ENCODE results near the gene KNOP1.

Gene KNOP1

GRCh38 chr16:19696961-19697360 lies 21.1 kb downstream of the KNOP1 start:
- Histone ChIP-seq H3K27ac (ENCODE audit: low read depth, low read length) (peak overlapping the region; percentile 74), H3K36me3 (ENCODE audit: insufficient read depth, low read length) (peaks cover 10% of the 10 kb centered on the region; the same call in 1 of the 2 replicates), H2AFZ (ENCODE audit: low read length, unreplicated experiment) (no peak overlapping the region), H3K4me3 (ENCODE audit: low read depth, low read length) (no peak overlapping the region), H3K27me3 (ENCODE audit: insufficient read depth, low read length) (no peaks in the 10 kb centered on the region), H3K4me1 (ENCODE audit: control insufficient read depth, insufficient read depth, low read length, unreplicated experiment) (peaks cover 45% of the 10 kb centered on the region), H3K79me2 (ENCODE audit: control insufficient read depth, insufficient read depth, low read length, unreplicated experiment) (no peaks in the 10 kb centered on the region)

GRCh38 chr16:19696328-19696727 lies 21.7 kb downstream of the KNOP1 start:
- peaks cover 10% of the 10 kb centered on the region; the same call in 1 of the 2 replicates for H3K36me3 ChIP-seq (ENCODE audit: insufficient read depth, low read length)
- peaks cover 44% of the 10 kb centered on the region for H3K4me1 ChIP-seq (ENCODE audit: control insufficient read depth, insufficient read depth, low read length, unreplicated experiment)
- no peaks in the 10 kb centered on the region for H3K79me2 ChIP-seq (ENCODE audit: control insufficient read depth, insufficient read depth, low read length, unreplicated experiment)
- no peak overlapping the region for H3K4me3 ChIP-seq (ENCODE audit: low read depth, low read length)
- H3K27ac ChIP-seq (ENCODE audit: low read depth, low read length), result peak overlapping the region; percentile 74
- no peak overlapping the region for H2AFZ ChIP-seq (ENCODE audit: low read length, unreplicated experiment)
- no peaks in the 10 kb centered on the region for H3K27me3 ChIP-seq (ENCODE audit: insufficient read depth, low read length)

GRCh38 chr16:19694989-19695388 lies 23.0 kb downstream of the KNOP1 start:
- H3K4me3 ChIP-seq (ENCODE audit: low read depth, low read length), result no peak overlapping the region
- H3K4me1 ChIP-seq (ENCODE audit: control insufficient read depth, insufficient read depth, low read length, unreplicated experiment), result peaks cover 30% of the 10 kb centered on the region
- H3K27me3 ChIP-seq (ENCODE audit: insufficient read depth, low read length), result no peaks in the 10 kb centered on the region
- no peak overlapping the region for H2AFZ ChIP-seq (ENCODE audit: low read length, unreplicated experiment)
- no peak overlapping the region for H3K27ac ChIP-seq (ENCODE audit: low read depth, low read length)
- no peaks in the 10 kb centered on the region for H3K79me2 ChIP-seq (ENCODE audit: control insufficient read depth, insufficient read depth, low read length, unreplicated experiment)
- peaks cover 10% of the 10 kb centered on the region; the same call in 1 of the 2 replicates for H3K36me3 ChIP-seq (ENCODE audit: insufficient read depth, low read length)

GRCh38 chr16:19691161-19691711 lies 26.8 kb downstream of the KNOP1 start:
- H3K27me3 ChIP-seq (ENCODE audit: insufficient read depth, low read length), result no peaks in the 10 kb centered on the region
- no peaks in the 10 kb centered on the region for H3K79me2 ChIP-seq (ENCODE audit: control insufficient read depth, insufficient read depth, low read length, unreplicated experiment)
- H3K4me3 ChIP-seq (ENCODE audit: low read depth, low read length), result no peak overlapping the region
- H3K36me3 ChIP-seq (ENCODE audit: insufficient read depth, low read length), result no peaks in the 10 kb centered on the region
- peaks cover 5% of the 10 kb centered on the region for H3K4me1 ChIP-seq (ENCODE audit: control insufficient read depth, insufficient read depth, low read length, unreplicated experiment)
- no peak overlapping the region for H2AFZ ChIP-seq (ENCODE audit: low read length, unreplicated experiment)
- no peak overlapping the region for H3K27ac ChIP-seq (ENCODE audit: low read depth, low read length)

GRCh38 chr16:19690196-19690595 lies 27.8 kb downstream of the KNOP1 start:
- Histone ChIP-seq H3K4me1 (ENCODE audit: control insufficient read depth, insufficient read depth, low read length, unreplicated experiment) (no peaks in the 10 kb centered on the region), H3K27ac (ENCODE audit: low read depth, low read length) (no peak overlapping the region), H3K4me3 (ENCODE audit: low read depth, low read length) (no peak overlapping the region), H3K79me2 (ENCODE audit: control insufficient read depth, insufficient read depth, low read length, unreplicated experiment) (no peaks in the 10 kb centered on the region), H3K36me3 (ENCODE audit: insufficient read depth, low read length) (peaks cover 5% of the 10 kb centered on the region), H2AFZ (ENCODE audit: low read length, unreplicated experiment) (no peak overlapping the region), H3K27me3 (ENCODE audit: insufficient read depth, low read length) (no peaks in the 10 kb centered on the region)

- Histone ChIP-seq H3K4me3 (ENCODE audit: low read depth, low read length) (no peak overlapping the region), H3K79me2 (ENCODE audit: control insufficient read depth, insufficient read depth, low read length, unreplicated experiment) (no peaks in the 10 kb centered on the region), H3K27ac (ENCODE audit: low read depth, low read length) (no peak overlapping the region), H3K4me1 (ENCODE audit: control insufficient read depth, insufficient read depth, low read length, unreplicated experiment) (no peaks in the 10 kb centered on the region), H2AFZ (ENCODE audit: low read length, unreplicated experiment) (no peak overlapping the region), H3K36me3 (ENCODE audit: insufficient read depth, low read length) (peaks cover 10% of the 10 kb centered on the region), H3K27me3 (ENCODE audit: insufficient read depth, low read length) (no peaks in the 10 kb centered on the region)
These were observed 28.7 kb downstream of the KNOP1 start for GRCh38 chr16:19689342-19689741.

- Histone ChIP-seq H3K27ac (ENCODE audit: low read depth, low read length) (no peak overlapping the region), H2AFZ (ENCODE audit: low read length, unreplicated experiment) (no peak overlapping the region), H3K4me1 (ENCODE audit: control insufficient read depth, insufficient read depth, low read length, unreplicated experiment) (no peaks in the 10 kb centered on the region), H3K36me3 (ENCODE audit: insufficient read depth, low read length) (peaks cover 18% of the 10 kb centered on the region), H3K79me2 (ENCODE audit: control insufficient read depth, insufficient read depth, low read length, unreplicated experiment) (no peaks in the 10 kb centered on the region), H3K4me3 (ENCODE audit: low read depth, low read length) (no peak overlapping the region), H3K27me3 (ENCODE audit: insufficient read depth, low read length) (no peaks in the 10 kb centered on the region)
These were observed 29.5 kb downstream of the KNOP1 start for GRCh38 chr16:19688396-19689024.

- H3K27me3 ChIP-seq (ENCODE audit: insufficient read depth, low read length), result no peaks in the 10 kb centered on the region
- H3K79me2 ChIP-seq (ENCODE audit: control insufficient read depth, insufficient read depth, low read length, unreplicated experiment), result no peaks in the 10 kb centered on the region
- no peak overlapping the region for H2AFZ ChIP-seq (ENCODE audit: low read length, unreplicated experiment)
- H3K36me3 ChIP-seq (ENCODE audit: insufficient read depth, low read length), result peaks cover 24% of the 10 kb centered on the region
- H3K4me1 ChIP-seq (ENCODE audit: control insufficient read depth, insufficient read depth, low read length, unreplicated experiment), result no peaks in the 10 kb centered on the region
- no peak overlapping the region for H3K27ac ChIP-seq (ENCODE audit: low read depth, low read length)
- no peak overlapping the region for H3K4me3 ChIP-seq (ENCODE audit: low read depth, low read length)
These were observed 30.7 kb downstream of the KNOP1 start for GRCh38 chr16:19687279-19687678.

- H3K27me3 ChIP-seq (ENCODE audit: insufficient read depth, low read length), result no peaks in the 10 kb centered on the region
- H3K36me3 ChIP-seq (ENCODE audit: insufficient read depth, low read length), result peaks cover 24% of the 10 kb centered on the region
- no peaks in the 10 kb centered on the region for H3K79me2 ChIP-seq (ENCODE audit: control insufficient read depth, insufficient read depth, low read length, unreplicated experiment)
- H3K4me1 ChIP-seq (ENCODE audit: control insufficient read depth, insufficient read depth, low read length, unreplicated experiment), result no peaks in the 10 kb centered on the region
- no peak overlapping the region for H3K4me3 ChIP-seq (ENCODE audit: low read depth, low read length)
- H2AFZ ChIP-seq (ENCODE audit: low read length, unreplicated experiment), result no peak overlapping the region
- H3K27ac ChIP-seq (ENCODE audit: low read depth, low read length), result no peak overlapping the region
These were observed 32.9 kb downstream of the KNOP1 start for GRCh38 chr16:19685176-19685575.

GRCh38 chr16:19683453-19684236 lies 34.4 kb downstream of the KNOP1 start:
- Histone ChIP-seq H3K36me3 (ENCODE audit: insufficient read depth, low read length) (peaks cover 24% of the 10 kb centered on the region), H3K4me3 (ENCODE audit: low read depth, low read length) (no peak overlapping the region), H2AFZ (ENCODE audit: low read length, unreplicated experiment) (no peak overlapping the region), H3K27me3 (ENCODE audit: insufficient read depth, low read length) (no peaks in the 10 kb centered on the region), H3K27ac (ENCODE audit: low read depth, low read length) (no peak overlapping the region), H3K4me1 (ENCODE audit: control insufficient read depth, insufficient read depth, low read length, unreplicated experiment) (no peaks in the 10 kb centered on the region), H3K79me2 (ENCODE audit: control insufficient read depth, insufficient read depth, low read length, unreplicated experiment) (no peaks in the 10 kb centered on the region)

- no peaks in the 10 kb centered on the region for H3K27me3 ChIP-seq (ENCODE audit: insufficient read depth, low read length)
- H3K79me2 ChIP-seq (ENCODE audit: control insufficient read depth, insufficient read depth, low read length, unreplicated experiment), result no peaks in the 10 kb centered on the region
- H3K4me3 ChIP-seq (ENCODE audit: low read depth, low read length), result no peak overlapping the region
- H2AFZ ChIP-seq (ENCODE audit: low read length, unreplicated experiment), result no peak overlapping the region
- H3K36me3 ChIP-seq (ENCODE audit: insufficient read depth, low read length), result peaks cover 24% of the 10 kb centered on the region
- H3K4me1 ChIP-seq (ENCODE audit: control insufficient read depth, insufficient read depth, low read length, unreplicated experiment), result no peaks in the 10 kb centered on the region
- H3K27ac ChIP-seq (ENCODE audit: low read depth, low read length), result no peak overlapping the region
These were observed 36.4 kb downstream of the KNOP1 start for GRCh38 chr16:19681637-19682036.
